GM06990 (cell line): Measurements from ENCODE around the gene COQ8A.

Experiments used
- DNase-seq: peaks from one replicate; pipeline ENCODE4 v3.0.0-alpha.2; 2011; ENCODE audit not compliant: insufficient read length; ENCODE audit errors: extremely low read depth
- H3K27me3 ChIP-seq: replicated peaks from 2 replicates; pipeline ENCODE4 v1.6.0; 2011; ENCODE audit warnings: low read length; ENCODE audit not compliant: control insufficient read depth, insufficient read depth
- H3K36me3 ChIP-seq: 2 replicates; pipeline ENCODE4 v1.5.1; 2011; ENCODE audit warnings: low read length; ENCODE audit not compliant: control insufficient read depth, insufficient read depth
- H3K4me3 ChIP-seq: replicated peaks from 2 replicates; pipeline ENCODE4 v1.5.1; 2011; ENCODE audit warnings: low read depth, mild to moderate bottlenecking, control low read depth, low read length
- TF ChIP-seq, protein P1 (sequence below): IDR thresholded peaks from 2 replicates; pipeline ENCODE4 v1.5.1; 2011; ENCODE audit warnings: low read length, control low read depth, mild to moderate bottlenecking, inconsistent platforms; ENCODE audit not compliant: insufficient read depth, poor library complexity, severe bottlenecking

Gene COQ8A

GRCh38 chr1:226893936-226894335, 46.2 kb upstream of the COQ8A start:
- TF ChIP-seq, protein P1, sequence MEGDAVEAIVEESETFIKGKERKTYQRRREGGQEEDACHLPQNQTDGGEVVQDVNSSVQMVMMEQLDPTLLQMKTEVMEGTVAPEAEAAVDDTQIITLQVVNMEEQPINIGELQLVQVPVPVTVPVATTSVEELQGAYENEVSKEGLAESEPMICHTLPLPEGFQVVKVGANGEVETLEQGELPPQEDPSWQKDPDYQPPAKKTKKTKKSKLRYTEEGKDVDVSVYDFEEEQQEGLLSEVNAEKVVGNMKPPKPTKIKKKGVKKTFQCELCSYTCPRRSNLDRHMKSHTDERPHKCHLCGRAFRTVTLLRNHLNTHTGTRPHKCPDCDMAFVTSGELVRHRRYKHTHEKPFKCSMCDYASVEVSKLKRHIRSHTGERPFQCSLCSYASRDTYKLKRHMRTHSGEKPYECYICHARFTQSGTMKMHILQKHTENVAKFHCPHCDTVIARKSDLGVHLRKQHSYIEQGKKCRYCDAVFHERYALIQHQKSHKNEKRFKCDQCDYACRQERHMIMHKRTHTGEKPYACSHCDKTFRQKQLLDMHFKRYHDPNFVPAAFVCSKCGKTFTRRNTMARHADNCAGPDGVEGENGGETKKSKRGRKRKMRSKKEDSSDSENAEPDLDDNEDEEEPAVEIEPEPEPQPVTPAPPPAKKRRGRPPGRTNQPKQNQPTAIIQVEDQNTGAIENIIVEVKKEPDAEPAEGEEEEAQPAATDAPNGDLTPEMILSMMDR, result no peak
- Histone ChIP-seq H3K36me3 (peaks cover 11% of the 10 kb centered on the region), H3K4me3 (no peak overlapping the region), H3K27me3 (no peaks in the 10 kb centered on the region)
- DNase-seq, result no peak

DNA sequence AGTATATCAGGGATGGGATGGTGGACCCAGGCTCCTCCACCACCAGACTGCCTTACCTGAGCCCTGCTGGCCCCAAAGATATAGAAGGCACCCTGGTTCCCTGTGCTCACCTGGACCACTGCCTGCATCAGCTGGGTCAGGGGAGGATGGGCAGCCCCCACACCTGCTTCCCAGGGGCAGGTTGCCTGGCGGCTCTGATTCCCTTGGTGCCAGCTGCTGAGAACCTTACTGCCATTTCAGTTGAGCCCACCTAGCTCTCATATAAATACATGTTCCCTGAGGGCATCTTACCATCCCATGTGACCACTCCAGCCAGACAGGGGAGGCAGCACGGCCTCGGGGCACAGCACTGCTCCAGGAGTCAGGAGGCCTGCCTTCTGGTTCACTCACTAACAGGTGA, 45.3 kb upstream of the COQ8A start:
- no peak for DNase-seq
- Histone ChIP-seq H3K36me3 (peaks cover 10% of the 10 kb centered on the region), H3K27me3 (no peaks in the 10 kb centered on the region), H3K4me3 (no peak overlapping the region)
- TF ChIP-seq, protein P1, result no peak

DNA sequence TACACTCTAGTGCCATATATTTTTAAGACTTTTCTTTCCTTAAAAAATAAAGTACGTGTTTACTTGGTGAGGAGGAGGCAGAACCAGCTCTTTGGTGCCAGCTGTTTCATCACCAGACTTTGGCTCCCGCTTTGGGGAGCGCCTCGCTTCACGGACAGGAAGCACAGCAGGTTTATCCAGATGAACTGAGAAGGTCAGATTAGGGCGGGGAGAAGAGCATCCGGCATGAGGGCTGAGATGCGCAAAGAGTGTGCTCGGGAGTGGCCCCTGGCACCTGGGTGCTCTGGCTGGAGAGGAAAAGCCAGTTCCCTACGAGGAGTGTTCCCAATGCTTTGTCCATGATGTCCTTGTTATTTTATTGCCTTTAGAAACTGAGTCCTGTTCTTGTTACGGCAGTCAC, 44.5 kb upstream of the COQ8A start:
- no peak for DNase-seq
- TF ChIP-seq, protein P1, result no peak
- Histone ChIP-seq H3K36me3 (peaks cover 7% of the 10 kb centered on the region), H3K4me3 (no peak overlapping the region), H3K27me3 (no peaks in the 10 kb centered on the region)

GRCh38 chr1:226898246-226898645, 41.8 kb upstream of the COQ8A start:
- peaks cover 5% of the 10 kb centered on the region for H3K36me3 ChIP-seq
- TF ChIP-seq, protein P1, result no peak
- H3K27me3 ChIP-seq, result no peaks in the 10 kb centered on the region
- no peak overlapping the region for H3K4me3 ChIP-seq
- DNase-seq, result no peak

DNA sequence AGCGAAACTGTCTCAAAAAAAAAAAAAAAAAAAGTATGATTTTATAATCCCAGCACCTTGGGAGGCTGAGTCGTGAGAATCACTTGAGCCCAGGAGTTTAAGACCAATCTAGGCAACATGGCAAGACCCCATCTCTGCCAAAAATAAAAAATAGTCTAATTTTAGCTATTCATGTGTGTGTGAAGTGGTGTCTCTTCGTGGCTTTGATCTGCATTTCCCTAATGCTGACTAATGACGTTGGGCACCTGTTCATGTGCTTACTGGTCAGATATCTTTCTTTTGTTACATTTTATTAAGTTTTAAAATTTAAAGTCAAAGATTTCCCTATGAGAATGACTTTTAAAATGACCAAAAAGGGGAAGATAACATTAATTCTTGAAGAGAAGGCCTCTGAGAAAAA, 38.7 kb upstream of the COQ8A start:
- DNase-seq, result no peak
- H3K27me3 ChIP-seq, result no peaks in the 10 kb centered on the region
- no peak overlapping the region for H3K4me3 ChIP-seq
- H3K36me3 ChIP-seq, result no peaks in the 10 kb centered on the region; the same call in 1 of the 2 replicates
- TF ChIP-seq, protein P1, result no peak

DNA sequence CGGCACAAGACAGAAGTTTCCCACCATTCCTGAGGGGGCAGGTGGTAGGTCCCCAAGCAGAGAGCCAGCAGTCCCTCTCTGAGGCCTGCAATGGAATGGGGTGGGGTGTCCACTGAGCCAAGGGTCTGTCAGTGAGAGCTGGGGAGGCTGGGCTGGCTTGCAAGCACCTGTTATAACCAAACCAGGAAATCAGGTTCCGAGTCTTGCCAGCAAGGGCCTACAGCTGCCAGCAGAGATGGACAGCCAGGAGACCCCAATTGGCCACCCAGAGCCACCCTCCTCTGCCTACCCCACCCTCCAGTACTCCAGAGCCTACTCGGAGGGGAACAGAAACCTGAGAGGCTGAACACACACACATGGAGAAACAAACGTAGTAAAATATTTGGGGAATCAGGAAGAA, 37.5 kb upstream of the COQ8A start:
- no peak for DNase-seq
- Histone ChIP-seq H3K4me3 (no peak overlapping the region), H3K36me3 (no peaks in the 10 kb centered on the region; the same call in 1 of the 2 replicates), H3K27me3 (no peaks in the 10 kb centered on the region)
- TF ChIP-seq, protein P1, result no peak
